ENCODE measurements around the gene SH2D6.

SH2D6 gene

DNA sequence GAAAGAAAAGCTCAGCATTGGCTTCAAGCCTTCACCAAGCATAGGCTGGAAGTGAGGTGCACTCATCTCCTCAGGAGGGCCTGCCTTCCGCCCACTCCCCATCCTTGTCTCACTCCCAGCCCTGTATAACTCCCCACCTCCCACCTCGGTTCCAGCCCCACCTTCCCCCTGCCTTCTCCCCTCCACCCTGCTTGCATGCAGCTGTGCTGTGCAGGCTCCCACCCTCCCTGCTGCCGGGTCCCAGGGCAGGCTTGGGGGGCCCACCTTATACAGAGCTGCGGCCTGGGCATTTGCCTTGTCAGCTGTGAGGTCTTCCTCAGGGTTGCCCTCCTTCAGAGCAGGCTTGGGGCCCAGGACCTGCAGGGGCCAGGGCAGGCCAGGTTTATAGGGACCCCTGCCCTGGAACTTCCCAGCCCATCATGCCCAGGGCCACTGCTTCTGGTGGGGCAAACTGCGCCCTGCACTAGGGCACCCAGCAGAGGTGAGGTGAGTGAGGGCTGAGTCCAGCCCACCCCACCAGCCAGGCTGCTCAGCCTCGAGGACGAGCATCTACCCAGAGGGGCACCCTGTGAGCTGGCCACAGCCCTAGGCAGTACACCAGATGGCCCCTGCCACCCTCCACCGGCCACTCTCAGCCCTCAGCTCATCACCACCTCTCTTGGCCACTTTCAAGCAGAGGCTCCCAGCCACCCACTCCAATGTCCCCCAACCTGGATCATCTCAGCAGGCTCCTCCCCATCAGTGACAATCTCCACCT lies 19.9 kb upstream of the SH2D6 start:
- TF ChIP-seq GABPA (IDR thresholded peaks at IDR 0.05; ENCODE audit: low read depth) = no peak
- no peak for TF ChIP-seq POLR2AphosphoS5 (IDR thresholded peaks at IDR 0.05; ENCODE audit: low read depth)
- TF ChIP-seq, protein P1, sequence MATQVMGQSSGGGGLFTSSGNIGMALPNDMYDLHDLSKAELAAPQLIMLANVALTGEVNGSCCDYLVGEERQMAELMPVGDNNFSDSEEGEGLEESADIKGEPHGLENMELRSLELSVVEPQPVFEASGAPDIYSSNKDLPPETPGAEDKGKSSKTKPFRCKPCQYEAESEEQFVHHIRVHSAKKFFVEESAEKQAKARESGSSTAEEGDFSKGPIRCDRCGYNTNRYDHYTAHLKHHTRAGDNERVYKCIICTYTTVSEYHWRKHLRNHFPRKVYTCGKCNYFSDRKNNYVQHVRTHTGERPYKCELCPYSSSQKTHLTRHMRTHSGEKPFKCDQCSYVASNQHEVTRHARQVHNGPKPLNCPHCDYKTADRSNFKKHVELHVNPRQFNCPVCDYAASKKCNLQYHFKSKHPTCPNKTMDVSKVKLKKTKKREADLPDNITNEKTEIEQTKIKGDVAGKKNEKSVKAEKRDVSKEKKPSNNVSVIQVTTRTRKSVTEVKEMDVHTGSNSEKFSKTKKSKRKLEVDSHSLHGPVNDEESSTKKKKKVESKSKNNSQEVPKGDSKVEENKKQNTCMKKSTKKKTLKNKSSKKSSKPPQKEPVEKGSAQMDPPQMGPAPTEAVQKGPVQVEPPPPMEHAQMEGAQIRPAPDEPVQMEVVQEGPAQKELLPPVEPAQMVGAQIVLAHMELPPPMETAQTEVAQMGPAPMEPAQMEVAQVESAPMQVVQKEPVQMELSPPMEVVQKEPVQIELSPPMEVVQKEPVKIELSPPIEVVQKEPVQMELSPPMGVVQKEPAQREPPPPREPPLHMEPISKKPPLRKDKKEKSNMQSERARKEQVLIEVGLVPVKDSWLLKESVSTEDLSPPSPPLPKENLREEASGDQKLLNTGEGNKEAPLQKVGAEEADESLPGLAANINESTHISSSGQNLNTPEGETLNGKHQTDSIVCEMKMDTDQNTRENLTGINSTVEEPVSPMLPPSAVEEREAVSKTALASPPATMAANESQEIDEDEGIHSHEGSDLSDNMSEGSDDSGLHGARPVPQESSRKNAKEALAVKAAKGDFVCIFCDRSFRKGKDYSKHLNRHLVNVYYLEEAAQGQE (IDR thresholded peaks at IDR 0.05; ENCODE audit: insufficient replicate concordance, low read depth) = no peak
- no peak for TF ChIP-seq CTCF (IDR thresholded peaks at IDR 0.05; ENCODE audit: insufficient read depth, low read length)
- TF ChIP-seq SPI1 (IDR thresholded peaks at IDR 0.05; ENCODE audit: borderline replicate concordance, low read depth) = no peak
- H3K4me3 ChIP-seq (replicated peaks; ENCODE audit: insufficient read depth, low read length) = no peak overlapping the region
- no peaks in the 10 kb centered on the region for H3K27me3 ChIP-seq (ENCODE audit: insufficient read depth, poor library complexity, severe bottlenecking)
- DNase-seq (ENCODE audit: low read depth in 1 of 2, low spot score in 1 of 2) = no peak
- H3K27ac ChIP-seq (replicated peaks) = no peak overlapping the region

DNA sequence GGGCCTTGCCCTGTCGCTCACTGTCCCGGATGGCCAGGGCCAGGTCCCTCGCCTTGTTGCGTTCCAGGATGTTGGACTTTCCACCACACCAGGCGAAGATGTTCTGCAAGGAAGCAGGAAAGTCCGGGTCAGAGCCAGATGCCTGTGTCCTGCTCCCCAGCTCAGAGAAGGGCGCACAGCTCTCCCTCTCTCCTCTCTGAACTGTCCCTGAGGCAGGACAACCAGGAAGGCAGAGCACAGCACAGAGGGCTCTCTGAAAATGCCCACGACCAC lies 19.4 kb upstream of the SH2D6 start:
- H3K27ac ChIP-seq (replicated peaks) = no peak overlapping the region
- TF ChIP-seq CTCF (IDR thresholded peaks at IDR 0.05; ENCODE audit: insufficient read depth, low read length) = no peak
- H3K4me3 ChIP-seq (replicated peaks; ENCODE audit: insufficient read depth, low read length) = no peak overlapping the region
- no peaks in the 10 kb centered on the region for H3K27me3 ChIP-seq (ENCODE audit: insufficient read depth, poor library complexity, severe bottlenecking)
- DNase-seq (ENCODE audit: low read depth in 1 of 2, low spot score in 1 of 2) = no peak

GRCh38 chr2:85400023-85400422 lies 18.5 kb upstream of the SH2D6 start:
- TF ChIP-seq CTCF (IDR thresholded peaks at IDR 0.05; ENCODE audit: insufficient read depth, low read length) (no peak), GABPA (IDR thresholded peaks at IDR 0.05; ENCODE audit: low read depth) (no peak), POLR2AphosphoS5 (IDR thresholded peaks at IDR 0.05; ENCODE audit: low read depth) (no peak), SPI1 (IDR thresholded peaks at IDR 0.05; ENCODE audit: borderline replicate concordance, low read depth) (no peak)
- TF ChIP-seq, protein P1 (IDR thresholded peaks at IDR 0.05; ENCODE audit: insufficient replicate concordance, low read depth) = no peak
- no peak for DNase-seq (ENCODE audit: low read depth in 1 of 2, low spot score in 1 of 2)

More at GRCh38 chr2:85400023-85400422, 18.5 kb upstream of the SH2D6 start:
- Histone ChIP-seq H3K27ac (replicated peaks) (no peak overlapping the region), H3K4me3 (replicated peaks; ENCODE audit: insufficient read depth, low read length) (no peak overlapping the region), H3K27me3 (ENCODE audit: insufficient read depth, poor library complexity, severe bottlenecking) (no peaks in the 10 kb centered on the region)
